Stimulated activated CD4-positive, alpha-beta T cell treated with anti-CD3 and anti-CD28 coated beads, Interleukin-1b, Interleukin-23, amount 100 ng/mL, for 4 hours (primary cell): Measurements from ENCODE around the gene APOBR.
"Not testable (repeated sequence)": the region's sequence is repeated elsewhere in the genome, so short reads cannot be mapped to it uniquely, and the experiment has no call there.

Experiments
- DNase-seq, 2 donors: peaks; one replicate each; pipeline ENCODE4 v3.0.0-alpha.2; 2020; ENCODE audit warnings: low read depth in 2 of 2

Gene APOBR, protein sequence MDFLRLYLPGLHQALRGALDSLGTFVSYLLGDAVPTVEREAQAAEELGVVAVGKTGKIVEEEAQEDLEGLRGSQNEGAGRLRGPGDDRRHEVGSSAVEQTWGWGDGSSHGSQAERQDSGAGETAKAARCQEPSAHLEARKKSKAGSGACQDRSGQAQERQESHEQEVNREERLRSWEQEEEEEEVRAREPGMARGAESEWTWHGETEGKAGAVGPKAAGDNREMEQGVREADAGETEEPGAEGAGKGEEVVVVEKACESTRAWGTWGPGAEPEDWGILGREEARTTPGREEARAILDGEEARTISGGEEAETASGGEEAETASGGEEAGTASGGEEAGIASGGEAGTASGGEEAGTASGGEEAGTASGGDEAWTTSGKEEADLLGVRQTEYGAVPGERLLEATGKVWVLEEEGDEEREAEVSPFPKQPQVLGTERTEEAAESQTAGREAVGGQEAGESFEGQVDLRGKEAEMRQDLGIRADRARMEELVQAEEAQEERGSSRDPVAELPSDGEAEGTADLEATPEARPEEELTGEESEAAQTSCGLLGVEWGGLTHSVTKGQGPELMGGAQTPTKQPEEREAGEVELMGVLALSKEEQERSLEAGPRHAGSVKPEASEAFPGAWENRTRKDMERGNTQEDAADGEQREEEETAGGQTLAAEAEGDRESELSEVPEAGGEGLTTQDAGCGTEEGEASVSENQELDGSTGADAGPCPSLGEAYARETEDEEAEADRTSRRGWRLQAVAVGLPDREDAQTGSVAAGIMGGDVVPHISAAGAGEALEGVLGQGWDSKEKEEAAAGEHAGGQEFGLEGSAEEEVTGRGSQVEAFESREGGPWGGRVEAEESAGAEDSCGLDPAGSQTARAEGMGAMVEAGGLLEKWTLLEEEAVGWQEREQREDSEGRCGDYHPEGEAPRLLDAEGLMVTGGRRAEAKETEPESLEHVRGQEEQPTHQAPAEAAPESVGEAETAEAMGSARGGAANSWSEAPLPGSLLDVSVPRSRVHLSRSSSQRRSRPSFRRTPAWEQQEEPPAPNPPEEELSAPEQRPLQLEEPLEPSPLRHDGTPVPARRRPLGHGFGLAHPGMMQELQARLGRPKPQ

DNA sequence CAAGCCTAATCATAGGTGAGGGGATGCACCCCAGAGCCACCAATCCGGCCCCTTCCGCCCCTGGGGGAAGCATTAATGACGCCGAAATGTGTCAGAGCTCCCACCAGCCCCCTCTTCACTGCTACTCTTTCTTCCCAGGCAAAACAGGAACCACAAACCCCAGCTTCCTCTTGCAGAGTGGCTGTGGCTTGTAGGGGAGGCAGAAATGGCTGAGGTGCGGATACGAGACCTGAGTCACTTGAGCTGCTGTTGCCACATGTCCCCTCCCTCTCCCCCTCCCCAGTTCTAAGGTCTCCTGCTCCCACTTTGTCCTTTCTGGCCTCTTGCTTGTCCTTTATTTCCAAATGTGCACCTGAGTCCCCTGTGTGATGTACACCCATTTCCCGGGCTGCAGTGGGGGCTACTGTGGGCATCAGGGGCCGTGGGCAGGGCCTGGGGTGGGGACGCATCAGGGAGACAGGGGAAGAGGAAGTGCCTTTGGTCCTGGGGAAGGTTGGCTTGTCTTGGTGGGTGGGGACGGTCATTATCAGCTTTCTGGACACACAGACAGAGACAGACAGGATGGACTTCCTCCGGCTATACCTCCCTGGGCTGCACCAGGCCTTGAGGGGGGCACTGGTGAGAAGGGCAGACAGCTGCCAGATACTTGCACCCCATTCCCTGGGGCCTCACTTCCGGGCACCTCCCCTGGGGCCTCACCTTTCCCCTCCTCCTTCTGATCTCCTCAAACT lies at the start of gene APOBR:
Gene APOBR (plus strand): TSS at position 523 of the 731 bp plus-strand sequence. CDS start 39 bp downstream, at position 562.
- DNase-seq: peak; percentile 61 to 73

DNA sequence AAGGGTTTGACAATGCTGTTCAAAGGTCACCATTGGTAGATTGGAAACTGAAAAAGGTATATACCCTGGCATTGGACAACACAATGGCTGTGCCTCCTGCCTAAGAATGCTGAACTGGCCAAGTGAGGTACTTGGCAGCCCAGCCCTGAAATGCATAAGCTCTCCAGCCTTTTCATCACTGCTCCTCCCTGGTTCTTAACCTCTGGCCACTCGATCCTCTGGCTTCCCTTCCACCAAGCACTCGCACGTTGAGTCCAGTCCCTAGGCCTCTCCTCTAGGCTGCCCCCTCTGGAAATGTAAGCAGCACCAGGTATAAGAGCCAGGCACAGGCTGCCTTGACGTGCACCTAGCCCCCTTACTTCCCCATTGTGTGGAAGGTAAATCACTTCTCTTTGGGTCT lies 48.1 kb upstream of the APOBR start:
- DNase-seq: not testable (repeated sequence)

DNA sequence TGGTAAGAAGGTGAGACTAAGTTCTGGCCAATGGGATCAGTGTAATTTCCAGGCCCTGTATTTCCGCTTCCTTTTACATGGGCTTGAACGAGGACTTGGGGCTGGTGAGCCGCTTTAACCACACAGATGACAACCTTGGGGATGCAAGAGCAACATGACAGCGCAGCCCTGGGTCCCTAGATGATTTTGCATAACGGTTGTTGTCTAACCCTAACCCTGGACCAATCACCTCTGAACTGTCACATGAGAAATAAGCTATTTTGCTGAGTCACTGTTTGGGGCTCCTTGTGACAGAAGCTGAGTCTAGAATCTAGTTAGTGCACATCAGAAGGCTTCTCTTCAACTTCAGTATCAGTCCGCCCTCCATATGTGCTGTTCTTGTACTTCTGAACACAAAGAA lies 47.4 kb upstream of the APOBR start:
- not testable (repeated sequence) for DNase-seq

DNA sequence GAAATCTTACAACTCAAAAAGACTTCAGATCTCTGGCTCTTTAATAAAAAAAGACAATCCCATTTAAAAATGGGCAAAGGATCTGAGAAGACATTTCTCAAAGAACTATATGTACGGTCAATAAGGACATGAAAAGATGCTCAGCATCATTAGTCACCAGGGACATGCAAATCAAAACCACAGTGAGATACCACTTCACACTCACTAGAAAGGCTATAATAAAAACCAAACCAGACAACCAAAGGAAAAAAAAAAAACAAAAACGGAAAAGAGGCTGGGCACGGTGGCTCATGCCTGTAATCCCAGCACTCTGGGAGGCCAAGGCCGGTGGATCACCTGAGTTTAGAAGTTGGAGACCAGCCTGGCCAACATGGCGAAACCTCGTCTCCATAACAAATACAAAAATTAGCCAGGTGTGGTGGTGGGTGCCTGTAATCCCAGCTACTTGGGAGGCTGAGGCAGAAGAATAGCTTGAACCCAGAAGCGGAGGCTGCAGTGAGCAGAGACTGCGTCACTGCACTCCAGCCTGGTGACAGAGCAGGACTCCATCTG lies 20.7 kb upstream of the APOBR start:
- DNase-seq: no peak

DNA sequence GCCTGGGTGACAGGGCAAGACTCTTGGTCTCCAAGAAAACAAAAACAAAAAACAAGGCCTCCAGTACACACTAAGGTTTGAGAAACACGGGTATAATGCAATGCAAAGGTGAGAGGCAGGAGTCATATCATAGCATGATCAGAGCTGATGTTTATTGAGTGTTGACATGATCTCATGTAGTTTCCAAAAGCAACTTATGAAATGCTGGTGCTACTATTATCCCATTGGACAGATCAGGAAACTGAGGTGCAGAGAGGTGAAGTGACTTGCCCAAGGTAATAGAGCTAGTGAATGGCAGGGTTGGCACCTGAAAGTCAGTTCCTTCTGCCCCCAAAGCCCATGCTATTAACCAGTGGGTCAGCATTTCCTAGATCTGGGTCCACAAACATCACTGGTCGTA lies 19.2 kb upstream of the APOBR start:
- DNase-seq: no peak

DNA sequence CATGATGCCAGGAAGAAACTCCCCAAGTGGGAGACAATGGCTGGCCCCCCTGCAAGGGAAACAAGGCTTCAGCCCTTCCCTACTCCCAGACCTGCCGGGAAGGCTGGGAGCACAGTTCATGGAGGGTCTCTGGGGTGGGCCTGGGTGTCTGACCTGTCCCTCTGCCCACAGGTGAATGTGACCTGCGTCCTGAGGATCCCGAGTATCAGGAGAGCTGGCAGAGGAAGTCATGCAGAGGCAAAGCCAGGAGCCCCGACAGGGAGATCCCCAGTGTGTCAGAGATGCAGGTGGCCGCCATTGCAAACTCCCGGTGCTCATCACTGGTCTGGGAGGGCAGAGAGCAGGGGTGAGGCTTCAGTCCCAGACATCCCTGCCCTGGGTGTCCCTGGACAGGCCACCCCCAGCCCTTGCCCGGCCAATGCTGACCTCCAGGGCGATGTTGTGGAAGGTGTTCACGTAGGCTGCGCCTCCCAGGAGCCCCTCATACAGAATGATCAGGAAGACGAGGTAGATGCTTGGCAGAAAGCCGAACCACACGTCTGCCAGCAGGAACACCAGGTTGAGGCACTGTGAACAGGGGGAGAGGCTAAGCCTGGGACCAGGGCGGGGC lies 17.0 kb upstream of the APOBR start:
- DNase-seq: no peak

DNA sequence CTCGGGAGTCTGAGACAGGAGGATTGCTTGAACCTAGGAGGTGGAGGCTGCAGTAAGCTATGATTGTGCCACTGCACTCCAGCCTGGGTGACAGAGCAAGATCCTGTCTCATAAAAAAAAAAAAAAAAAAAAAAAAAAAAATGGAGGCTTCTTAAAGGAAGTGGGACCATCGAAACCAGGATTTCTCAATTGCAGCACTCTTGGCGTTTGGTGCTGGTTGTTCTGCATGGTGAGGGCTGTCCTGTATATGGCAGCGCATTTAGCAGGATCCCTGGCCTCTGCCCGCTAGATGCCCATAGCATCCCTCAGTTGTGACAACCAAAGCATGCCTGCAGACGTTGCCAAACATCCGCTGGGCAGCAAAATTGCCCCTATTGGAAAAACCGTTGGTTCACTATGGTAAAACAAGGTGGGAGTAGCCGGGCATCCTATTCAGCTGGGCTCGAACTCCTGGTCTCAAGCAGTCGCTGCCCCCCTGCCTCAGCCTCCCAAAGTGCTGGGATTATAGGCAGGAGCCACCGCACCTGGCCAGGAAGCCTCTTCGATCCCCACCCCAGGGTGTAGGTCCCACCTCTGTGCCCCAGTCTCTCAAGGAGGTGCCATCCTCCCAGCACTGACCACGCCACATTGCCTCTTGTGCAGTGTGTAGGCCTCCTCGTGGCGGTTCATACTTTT lies 15.8 kb upstream of the APOBR start:
- no peak for DNase-seq

DNA sequence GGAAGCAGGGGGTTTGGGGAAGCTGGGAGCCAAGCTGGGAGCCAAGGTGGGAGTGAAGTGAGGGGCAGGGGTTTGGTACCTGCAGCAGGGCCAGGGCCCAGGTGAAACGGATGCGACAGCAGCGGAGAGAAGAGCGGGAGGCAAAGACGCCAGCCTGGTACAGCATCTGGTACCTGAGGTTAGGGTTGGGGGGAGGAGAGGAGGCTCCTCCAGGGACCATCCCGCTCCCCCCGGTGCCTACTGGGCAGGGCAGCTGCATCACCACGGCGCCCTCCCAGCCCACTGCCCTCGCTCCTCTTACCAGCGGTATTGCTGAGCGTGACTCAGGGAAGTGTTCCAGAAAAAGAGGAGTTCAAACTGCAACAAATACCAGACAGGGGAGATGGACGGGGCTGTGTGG lies 12.4 kb upstream of the APOBR start:
- no peak for DNase-seq

DNA sequence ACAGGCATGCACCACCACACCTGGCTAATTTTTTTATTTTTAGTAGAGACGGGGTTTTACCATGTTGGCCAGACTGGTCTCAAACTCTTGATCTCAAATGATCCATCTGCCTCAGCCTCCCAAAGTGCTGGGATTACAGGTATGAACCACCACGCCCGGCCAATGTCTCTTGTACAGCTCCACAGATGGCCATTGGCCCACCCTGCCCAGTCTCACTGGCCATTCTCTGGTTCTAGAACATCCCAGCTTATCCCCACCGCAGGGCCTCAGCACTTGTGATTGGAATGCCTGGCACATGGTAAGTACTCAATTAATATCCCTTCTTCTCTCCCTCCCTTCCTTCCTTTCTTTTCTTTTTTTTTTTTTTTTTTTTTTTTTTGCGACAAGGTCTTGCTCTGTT lies 11.1 kb upstream of the APOBR start:
- DNase-seq: not testable (repeated sequence)

DNA sequence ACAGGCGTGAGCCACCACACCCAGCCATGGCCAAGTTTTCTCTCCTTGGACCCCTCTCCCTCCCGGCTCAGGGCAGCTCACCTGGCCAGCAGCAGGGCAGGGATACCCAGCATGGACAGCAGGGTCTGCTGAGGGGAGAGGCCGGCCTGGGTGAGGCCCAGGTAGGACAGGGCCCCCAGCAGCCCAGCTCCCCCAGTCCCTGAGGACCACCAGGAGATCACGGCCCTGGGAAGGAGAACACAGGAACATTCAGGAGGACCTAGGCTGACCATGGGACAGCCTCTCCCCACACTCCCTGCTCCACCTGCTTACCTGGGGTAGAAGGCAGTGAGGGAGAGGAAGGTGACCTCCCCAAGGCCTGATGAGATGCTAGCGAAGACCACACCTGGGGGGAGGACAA lies 8.2 kb upstream of the APOBR start:
- no peak for DNase-seq

DNA sequence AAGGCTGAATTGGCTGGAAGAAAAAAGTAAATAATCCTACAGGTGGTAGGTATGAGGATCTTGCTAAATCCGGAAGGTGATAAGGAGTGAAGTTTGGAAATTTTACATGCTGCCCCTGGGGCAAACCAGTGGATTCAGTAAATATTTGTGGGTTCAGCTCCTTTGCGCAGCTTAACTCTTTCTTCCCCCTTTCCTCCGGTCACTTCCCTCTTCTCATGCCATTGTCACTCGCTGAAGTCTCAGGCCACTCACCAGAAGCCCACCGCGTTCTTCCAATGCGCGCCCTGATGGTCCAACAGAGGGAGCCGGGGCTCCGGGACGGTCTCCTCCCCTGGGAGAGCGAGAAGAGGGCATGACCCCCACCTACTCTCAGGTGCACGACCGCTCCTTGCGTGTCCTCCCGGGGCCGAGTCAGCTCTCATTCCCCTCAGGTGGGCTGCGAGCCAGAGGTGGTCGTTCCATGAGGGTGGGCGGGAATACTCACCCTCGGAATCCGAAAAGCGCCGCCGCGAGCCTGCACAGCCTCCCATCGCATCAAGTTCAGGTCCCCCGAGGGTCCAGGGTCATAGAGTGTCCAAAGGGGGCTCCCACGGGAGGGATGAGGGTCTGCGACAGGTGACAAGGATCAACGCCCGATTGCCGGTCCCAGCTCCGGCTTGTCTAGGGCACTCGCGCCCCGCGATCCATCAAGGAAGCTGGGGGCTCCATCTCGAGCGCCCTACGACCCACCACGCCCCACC lies 3.0 kb upstream of the APOBR start:
- DNase-seq: no peak

DNA sequence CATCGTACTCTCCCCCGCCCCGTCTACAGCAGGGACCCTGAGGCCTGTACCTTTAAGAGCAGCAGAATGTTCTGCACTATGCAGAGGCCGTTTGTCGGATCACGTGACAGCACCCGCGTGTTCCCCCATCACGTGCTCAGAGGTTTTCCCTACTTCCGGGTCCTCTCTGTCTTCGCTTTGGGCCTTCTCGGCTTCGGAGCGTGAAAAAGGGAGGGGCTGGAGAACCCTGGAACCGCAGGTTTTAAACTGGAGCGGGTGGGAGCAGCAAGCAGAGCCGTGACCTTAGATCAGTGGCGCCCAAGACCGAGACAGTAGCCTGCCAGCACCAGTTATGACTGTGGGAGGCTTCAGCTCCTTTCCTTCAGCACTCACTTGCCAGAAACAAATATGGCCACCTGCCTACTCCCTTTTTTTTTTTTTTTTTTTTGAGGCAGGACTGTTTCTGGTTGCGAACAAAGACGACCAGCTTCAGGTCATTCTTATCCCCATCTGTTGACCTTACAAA lies 2.4 kb upstream of the APOBR start, which contains the start of gene CLN3:
Gene CLN3 (minus strand): TSS at position 105 of the 505 bp plus-strand sequence. CDS start 315 bp downstream, outside the sequence.
- peak; percentile 69 to 77 for DNase-seq

DNA sequence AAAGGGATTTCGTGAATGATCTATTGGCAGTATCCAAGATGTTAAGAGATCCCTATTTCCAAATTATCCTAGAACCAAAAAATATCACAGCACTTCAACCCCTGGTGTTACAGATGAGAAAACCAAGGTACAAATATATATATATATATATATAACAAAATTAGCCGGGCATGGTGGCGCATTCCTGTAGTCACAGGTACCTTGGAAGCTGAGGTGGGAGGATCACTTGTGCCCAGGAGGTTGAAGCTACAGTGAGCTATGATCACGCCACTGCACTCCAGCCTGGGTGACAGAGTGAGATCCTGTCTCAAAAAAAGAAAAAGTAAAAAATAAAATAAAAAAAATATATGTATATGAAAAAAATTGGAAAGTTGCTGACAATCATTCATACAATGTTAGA lies 1.9 kb upstream of the APOBR start:
- no peak for DNase-seq

DNA sequence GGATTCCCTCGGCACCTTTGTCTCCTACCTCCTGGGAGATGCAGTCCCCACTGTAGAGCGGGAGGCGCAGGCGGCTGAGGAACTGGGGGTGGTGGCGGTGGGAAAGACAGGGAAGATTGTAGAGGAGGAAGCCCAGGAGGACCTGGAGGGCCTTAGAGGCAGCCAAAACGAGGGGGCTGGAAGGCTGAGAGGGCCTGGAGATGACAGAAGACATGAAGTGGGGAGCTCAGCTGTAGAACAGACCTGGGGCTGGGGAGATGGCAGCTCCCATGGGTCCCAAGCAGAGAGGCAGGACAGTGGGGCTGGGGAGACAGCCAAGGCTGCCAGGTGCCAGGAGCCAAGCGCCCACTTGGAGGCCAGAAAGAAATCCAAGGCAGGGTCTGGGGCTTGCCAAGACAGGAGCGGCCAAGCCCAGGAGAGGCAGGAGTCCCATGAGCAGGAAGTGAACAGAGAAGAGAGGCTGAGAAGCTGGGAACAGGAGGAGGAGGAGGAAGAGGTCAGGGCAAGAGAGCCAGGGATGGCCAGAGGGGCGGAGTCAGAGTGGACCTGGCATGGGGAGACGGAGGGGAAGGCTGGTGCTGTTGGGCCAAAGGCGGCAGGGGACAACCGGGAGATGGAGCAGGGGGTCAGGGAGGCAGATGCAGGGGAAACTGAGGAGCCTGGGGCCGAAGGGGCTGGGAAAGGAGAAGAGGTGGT lies 803 bp downstream of the APOBR start:
- no peak for DNase-seq

DNA sequence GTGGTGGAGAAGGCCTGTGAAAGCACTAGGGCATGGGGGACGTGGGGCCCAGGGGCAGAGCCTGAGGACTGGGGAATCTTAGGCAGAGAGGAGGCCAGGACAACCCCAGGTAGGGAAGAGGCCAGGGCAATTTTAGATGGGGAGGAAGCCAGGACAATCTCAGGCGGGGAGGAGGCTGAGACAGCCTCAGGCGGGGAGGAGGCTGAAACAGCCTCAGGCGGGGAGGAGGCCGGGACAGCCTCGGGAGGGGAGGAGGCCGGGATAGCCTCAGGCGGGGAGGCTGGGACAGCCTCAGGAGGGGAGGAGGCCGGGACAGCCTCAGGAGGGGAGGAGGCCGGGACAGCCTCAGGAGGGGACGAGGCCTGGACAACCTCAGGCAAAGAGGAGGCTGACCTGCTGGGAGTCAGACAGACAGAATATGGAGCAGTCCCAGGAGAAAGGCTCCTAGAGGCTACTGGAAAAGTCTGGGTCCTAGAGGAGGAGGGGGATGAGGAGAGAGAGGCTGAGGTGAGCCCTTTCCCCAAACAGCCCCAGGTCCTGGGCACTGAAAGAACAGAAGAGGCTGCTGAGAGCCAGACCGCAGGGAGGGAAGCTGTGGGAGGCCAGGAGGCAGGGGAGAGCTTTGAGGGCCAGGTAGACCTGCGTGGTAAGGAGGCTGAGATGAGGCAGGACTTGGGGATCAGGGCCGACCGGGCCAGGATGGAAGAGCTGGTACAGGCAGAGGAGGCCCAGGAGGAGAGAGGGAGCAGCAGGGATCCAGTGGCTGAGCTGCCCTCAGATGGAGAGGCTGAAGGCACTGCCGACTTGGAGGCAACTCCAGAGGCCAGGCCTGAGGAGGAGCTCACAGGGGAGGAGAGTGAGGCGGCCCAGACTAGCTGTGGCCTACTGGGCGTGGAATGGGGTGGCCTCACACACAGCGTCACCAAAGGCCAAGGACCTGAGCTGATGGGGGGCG lies 1.6 kb downstream of the APOBR start:
- DNase-seq: no peak

DNA sequence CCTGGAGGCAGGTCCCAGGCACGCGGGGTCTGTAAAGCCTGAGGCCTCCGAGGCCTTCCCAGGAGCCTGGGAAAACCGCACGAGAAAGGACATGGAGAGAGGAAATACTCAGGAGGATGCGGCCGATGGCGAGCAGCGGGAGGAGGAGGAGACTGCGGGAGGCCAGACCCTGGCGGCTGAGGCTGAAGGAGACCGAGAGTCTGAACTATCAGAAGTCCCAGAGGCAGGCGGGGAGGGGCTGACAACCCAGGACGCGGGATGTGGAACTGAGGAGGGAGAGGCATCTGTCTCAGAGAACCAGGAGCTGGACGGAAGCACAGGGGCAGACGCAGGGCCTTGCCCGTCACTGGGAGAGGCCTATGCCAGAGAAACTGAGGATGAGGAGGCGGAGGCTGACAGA lies 2.4 kb downstream of the APOBR start:
- DNase-seq: no peak

DNA sequence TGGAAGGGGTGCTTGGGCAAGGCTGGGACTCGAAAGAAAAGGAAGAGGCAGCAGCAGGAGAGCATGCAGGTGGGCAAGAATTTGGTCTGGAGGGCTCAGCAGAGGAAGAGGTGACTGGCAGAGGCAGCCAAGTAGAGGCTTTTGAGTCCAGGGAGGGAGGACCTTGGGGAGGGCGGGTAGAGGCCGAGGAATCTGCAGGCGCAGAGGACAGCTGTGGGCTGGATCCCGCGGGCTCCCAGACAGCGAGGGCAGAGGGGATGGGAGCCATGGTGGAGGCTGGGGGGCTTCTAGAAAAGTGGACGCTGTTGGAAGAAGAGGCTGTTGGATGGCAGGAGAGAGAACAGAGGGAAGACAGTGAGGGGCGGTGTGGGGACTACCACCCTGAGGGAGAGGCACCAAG lies 2.9 kb downstream of the APOBR start:
- DNase-seq: no peak
